SJCRH30 (cell line): ENCODE results near the gene ERICH2. TPM values are rescaled to one million over a fixed set of nuclear protein-coding genes. Genes with fewer than 3 reads are reported as not detected.

ENCODE experiments used
- DNase-seq, 2 experiments: peaks; one replicate each; pipeline ENCODE4 v3.0.0-alpha.2; 2015 to 2020
- H3K27ac ChIP-seq: fragments of 250-450 bp; sonication (Bioruptor Pico); 2 replicates; pipeline ENCODE4 v1.5.1; 2020; ENCODE audit warnings: mild to moderate bottlenecking, moderate library complexity
- H3K27me3 ChIP-seq: fragments of 250-450 bp; sonication (Bioruptor Pico); 2 replicates; pipeline ENCODE4 v1.5.1; 2020; ENCODE audit warnings: mild to moderate bottlenecking, moderate library complexity
- H3K36me3 ChIP-seq: fragments of 250-450 bp; sonication (Bioruptor Pico); 2 replicates; pipeline ENCODE4 v1.5.1; 2020; ENCODE audit warnings: mild to moderate bottlenecking, moderate library complexity
- H3K4me1 ChIP-seq: fragments of 250-450 bp; sonication (Bioruptor Pico); 2 replicates; pipeline ENCODE4 v1.5.1; 2020; ENCODE audit warnings: mild to moderate bottlenecking, moderate library complexity
- H3K4me3 ChIP-seq: fragments of 250-450 bp; sonication (Bioruptor Pico); 2 replicates; pipeline ENCODE4 v1.5.1; 2020; ENCODE audit warnings: mild to moderate bottlenecking, moderate library complexity
- H3K9me3 ChIP-seq: fragments of 250-450 bp; sonication (Bioruptor Pico); replicated peaks from 2 replicates; pipeline ENCODE4 v1.5.1; 2020; ENCODE audit warnings: mild to moderate bottlenecking, moderate library complexity
- total RNA-seq: library from RNA; depleted of rRNA; stranded (reverse); fragments of >200 nt; shearing (Covaris generic); gene quantifications from 2 replicates; pipeline ENCODE4 v1.2.3, GENCODE V29; 2014

The ERICH2 gene
- total RNA-seq, 1 experiment from 2014 or later = 2.1 TPM

DNA sequence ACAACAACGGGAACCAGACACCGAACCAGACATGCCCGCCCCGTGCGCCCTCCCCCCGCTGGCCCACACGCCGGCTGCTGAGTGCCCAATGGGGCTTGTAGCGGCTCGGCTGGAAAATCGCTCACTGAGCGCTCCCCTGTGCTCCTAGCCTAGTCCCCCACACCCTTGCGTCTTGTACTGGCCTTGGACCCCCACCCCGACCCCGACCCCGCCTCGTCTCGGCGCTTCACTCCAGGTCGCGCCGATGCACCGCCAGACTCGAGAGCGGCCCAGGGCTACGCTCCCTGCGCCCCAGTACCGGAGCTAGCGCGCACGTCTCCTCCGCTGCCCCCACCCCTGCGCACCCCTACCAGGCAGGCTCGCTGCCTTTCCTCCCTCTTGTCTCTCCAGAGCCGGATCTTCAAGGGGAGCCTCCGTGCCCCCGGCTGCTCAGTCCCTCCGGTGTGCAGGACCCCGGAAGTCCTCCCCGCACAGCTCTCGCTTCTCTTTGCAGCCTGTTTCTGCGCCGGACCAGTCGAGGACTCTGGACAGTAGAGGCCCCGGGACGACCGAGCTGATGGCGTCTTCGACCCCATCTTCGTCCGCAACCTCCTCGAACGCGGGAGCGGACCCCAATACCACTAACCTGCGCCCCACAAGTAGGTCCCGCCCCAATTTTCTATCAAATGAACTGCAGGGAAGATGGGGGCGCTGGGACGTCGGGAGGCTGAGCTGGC lies 48.0 kb downstream of the ERICH2 start:
- no peak overlapping the region; the same call in 1 of the 2 replicates for H3K27ac ChIP-seq
- peak; percentile 19 to 24 for DNase-seq
- peak overlapping the region; percentile 77 for H3K4me3 ChIP-seq
- no peaks in the 10 kb centered on the region for H3K9me3 ChIP-seq
- 0 out of 2 replicates have a peak, but pooled peaks cover 2% of the 10 kb centered on the region for H3K36me3 ChIP-seq
- no peaks in the 10 kb centered on the region for H3K4me1 ChIP-seq
- H3K27me3 ChIP-seq = no peaks in the 10 kb centered on the region

DNA sequence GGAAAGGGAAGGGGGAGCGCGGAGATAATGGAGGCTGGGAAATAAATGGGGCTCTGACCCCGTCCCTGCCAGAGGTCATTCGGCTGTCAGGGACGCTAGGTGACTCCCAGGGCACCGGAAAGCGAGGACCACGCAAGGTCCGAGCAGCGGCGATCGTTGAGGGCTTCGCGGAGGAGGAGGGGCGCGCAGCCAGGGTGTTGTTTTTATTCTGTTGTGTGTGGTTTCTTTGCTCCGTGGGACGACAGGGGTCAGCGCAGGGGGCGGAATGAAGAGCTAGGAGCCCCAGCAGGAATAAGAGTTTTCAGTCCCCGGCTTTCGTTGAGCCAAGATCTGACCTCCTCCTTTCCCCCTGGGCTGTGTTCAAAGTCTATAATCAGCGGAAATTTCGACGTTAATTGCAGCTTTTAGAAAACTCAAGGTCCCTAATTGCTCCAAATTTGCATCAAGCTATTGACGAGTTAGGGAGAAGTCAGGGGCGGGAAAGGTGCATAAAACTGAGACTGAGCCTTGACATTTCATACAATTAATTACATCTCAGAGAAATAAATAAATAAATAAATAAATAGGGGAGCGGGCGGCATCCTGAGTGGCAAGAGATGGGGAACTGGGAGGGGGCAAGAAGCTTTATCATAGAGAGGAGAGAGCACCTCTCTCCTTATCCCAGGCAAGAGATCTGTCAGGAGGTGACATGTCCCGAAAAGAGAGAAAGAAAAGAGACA lies 48.7 kb downstream of the ERICH2 start:
- Histone ChIP-seq H3K4me3 (peak overlapping the region; percentile 77), H3K27me3 (no peaks in the 10 kb centered on the region), H3K36me3 (0 out of 2 replicates have a peak, but pooled peaks cover 2% of the 10 kb centered on the region), H3K27ac (no peak overlapping the region), H3K9me3 (no peaks in the 10 kb centered on the region), H3K4me1 (no peaks in the 10 kb centered on the region)
- DNase-seq = no peak

DNA sequence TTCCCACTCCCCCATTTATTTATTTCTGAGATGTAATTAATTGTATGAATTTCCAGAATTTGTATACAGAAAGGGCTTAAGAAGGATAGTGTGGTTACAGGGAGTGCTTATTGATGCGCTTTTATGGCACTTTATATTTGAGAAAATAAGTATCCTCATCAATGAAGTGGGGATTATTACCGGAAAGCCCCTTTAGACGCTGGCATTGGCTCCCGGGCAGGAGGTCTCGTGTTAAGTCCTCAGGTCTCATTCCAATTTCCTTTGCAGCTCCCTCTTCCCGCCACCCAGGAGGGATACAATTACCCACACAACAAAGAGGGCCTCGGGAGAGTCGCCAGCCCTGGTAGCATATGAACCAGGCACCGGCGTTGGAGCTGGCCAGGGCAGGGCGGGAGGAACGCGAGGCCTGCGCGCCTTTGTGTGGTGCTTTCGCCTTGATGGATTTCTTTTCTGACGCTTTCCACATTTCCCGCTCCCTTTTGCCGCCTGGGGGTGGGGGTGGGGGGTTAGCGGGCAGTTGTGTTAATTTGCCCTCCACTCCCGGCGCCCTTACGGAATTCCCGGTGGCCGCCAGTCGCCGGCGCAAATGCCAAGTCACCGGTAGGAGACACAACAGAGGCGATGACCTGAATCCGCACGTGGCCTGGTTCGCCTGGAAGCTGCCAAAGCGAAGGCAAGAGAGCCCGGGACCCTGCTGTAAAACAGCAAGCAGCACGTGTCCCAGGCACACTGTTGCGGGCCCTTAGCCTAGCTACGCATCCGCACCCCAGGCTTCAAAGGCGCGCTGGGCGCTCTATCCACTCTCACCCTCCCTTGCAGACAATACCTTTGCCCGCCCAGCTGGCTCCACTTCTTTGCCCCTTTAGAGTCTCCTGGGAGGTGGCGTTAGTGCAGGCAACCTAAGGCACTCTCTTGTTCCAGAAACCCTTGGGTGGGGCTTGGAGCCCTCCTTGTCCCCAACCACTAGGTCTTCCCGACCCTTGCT lies 49.8 kb downstream of the ERICH2 start:
- no peaks in the 10 kb centered on the region for H3K4me1 ChIP-seq
- no peaks in the 10 kb centered on the region for H3K27me3 ChIP-seq

DNA sequence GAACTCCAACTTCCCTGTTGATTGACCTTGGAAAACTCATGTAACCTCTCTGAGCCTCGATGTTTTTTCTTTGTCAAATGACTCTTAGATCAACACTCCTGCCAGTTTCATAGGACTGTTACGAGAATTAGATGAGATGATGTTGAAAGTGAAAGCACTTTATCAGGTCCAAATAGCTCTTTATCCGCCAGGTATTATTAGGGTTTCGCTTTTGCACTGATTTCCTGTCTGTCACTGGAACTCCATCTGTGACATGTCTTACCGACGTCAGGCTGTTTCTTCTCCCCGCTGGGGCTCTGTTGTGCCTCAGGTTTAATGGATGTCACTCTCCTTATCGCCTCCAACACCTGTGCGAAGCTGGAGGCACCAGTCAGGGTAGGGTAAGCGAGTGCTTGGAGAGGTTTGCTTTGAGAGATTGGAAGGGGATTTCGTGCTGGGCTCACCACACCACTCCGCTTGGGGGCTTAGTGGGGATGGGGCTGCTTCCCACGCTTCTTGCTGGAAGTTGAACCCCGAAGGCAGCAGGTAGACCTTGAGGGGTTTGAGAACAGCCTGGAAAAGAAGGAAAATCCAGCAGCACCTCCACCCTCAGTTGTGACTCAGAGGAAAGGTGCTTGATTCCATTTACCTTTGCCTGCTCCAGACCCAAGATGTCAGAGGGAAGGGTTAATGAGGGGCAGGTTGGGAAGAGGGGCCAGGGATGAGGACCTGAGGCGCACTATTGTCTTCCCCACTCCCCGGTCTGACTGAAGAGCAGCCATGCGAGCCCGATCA lies 50.8 kb downstream of the ERICH2 start:
- H3K9me3 ChIP-seq = no peaks in the 10 kb centered on the region
- no peak for DNase-seq
- 0 out of 2 replicates have a peak, but pooled peaks cover 2% of the 10 kb centered on the region for H3K36me3 ChIP-seq
- H3K4me1 ChIP-seq = no peaks in the 10 kb centered on the region
- H3K27me3 ChIP-seq = no peaks in the 10 kb centered on the region
- H3K4me3 ChIP-seq = no peak overlapping the region
- H3K27ac ChIP-seq = no peak overlapping the region

More for the DNA sequence above, 49.8 kb downstream of the ERICH2 start:
- Histone ChIP-seq H3K36me3 (0 out of 2 replicates have a peak, but pooled peaks cover 2% of the 10 kb centered on the region), H3K27ac (no peak overlapping the region), H3K4me3 (no peak overlapping the region), H3K9me3 (no peaks in the 10 kb centered on the region)
- DNase-seq = no peak

DNA sequence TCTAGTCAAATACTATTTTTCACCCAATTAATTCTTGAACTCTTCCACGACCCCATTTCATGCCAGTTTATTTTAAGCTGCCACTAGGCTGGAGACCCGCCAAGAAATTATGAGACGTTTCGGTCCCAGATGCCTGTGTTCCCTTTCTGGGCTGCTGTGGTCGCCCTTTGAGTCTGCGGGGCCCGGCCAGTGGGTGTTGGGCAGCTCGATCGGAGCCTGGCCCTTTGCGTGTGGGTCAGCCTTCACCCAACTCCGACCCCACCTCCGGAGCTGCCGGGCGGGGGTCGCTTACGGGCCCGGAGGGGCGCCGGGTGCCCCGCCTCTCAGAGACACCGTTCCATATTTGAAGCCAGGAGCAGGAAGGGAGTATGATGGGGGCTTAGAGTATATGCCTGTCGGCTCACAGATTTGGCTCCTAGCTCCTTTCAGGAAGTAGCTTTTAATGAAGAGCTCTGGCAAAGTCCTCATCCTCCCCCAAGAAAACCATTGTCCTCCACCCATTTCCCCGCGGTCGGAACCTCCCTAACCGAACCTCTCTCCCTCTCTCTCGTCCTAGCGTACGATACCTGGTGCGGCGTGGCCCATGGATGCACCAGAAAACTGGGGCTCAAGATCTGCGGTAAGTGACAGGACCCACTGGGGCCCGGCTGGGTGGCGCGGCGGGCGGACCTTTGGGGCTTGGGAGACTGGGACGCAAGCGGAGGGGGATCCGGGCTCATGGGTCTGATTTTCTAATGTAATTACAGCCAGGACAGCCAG lies 51.5 kb downstream of the ERICH2 start:
- H3K9me3 ChIP-seq = no peaks in the 10 kb centered on the region
- 0 out of 2 replicates have a peak, but pooled peaks cover 2% of the 10 kb centered on the region for H3K36me3 ChIP-seq
- DNase-seq = no peak
- H3K27ac ChIP-seq = no peak overlapping the region
- H3K4me1 ChIP-seq = no peaks in the 10 kb centered on the region
- no peaks in the 10 kb centered on the region for H3K27me3 ChIP-seq
- no peak overlapping the region for H3K4me3 ChIP-seq

DNA sequence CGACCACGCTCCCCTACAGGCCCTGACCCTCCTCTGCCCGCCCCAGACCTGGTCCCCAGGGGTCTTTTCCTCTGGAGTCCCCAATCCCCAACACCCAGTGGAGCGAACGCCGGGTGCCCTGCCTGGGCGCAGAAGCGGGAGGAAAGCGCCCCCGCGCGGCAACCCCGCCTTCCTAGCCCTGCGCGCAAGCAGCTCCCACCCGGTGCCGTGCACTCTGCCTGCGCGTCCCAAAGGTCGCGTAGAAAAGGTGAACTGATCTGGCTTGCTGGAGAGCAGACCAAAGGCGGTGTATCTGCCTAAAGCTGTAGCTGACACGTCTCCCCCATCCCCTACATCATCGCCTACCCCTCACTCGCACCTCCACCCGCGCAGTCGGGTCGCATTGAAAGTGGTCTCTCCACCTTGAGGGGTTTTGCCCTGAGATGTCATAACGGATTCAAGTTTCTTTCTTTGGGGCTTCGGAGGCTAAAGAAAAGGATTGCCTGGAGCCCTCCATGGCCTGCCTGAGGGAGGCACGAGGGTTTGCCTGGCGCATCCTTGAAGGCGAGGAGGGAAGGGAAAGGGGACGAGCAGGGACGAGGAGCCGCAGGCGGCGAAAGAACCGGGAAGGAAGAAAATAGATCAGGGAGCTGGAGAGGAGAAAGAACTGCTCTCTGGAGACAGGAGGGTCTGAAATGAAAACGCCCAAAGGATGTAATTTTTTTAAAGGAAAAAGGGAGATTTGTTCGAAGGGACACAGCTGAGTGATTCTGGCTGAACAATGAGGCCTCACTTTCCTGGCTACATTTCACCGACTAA lies 52.3 kb downstream of the ERICH2 start:
- no peak for DNase-seq
- Histone ChIP-seq H3K27me3 (no peaks in the 10 kb centered on the region), H3K9me3 (no peaks in the 10 kb centered on the region), H3K36me3 (0 out of 2 replicates have a peak, but pooled peaks cover 2% of the 10 kb centered on the region), H3K27ac (no peak overlapping the region), H3K4me1 (no peaks in the 10 kb centered on the region), H3K4me3 (no peak overlapping the region)

DNA sequence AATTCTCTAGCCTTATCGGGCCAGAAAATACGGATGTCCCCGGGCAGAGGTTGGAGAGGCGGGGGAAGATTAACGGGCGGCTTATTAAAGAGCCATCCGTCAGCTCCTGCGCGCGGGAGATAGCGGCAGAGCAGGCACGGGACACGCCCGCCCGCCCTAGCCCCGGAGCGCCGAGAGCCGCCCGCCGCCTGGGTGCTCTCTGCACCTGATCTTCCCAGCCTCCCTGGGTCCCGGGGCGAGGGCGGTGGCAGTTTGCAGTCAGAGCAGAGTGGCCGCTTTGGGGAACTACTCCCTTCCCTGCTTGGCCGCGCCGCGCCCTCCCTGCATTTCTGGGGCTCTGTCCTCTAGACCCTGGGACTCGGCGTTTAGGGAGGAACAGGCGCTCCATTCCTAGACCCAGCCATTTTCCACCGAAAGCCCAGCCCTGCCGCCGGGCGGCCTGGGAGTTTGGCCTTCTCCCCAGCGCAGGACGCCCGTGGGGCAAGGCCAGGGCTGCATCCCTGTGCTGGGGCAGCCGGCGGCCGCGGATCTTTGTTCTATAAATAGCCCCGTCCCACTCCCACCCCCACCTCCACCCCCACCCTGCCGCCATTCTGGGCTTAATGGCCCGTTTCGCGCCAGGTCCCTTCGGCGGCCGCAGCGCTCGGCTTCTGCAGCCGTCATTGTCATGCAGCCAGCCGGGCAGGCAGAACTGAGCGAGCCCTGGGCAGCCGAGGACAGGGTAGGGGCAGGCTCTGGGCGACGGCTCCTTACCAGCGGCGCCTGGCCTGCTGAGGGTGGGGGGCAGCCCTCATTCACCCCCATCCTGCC lies 53.1 kb downstream of the ERICH2 start:
- DNase-seq = no peak
- Histone ChIP-seq H3K4me3 (no peak overlapping the region), H3K27ac (no peak overlapping the region), H3K9me3 (no peaks in the 10 kb centered on the region), H3K4me1 (no peaks in the 10 kb centered on the region), H3K27me3 (no peaks in the 10 kb centered on the region), H3K36me3 (0 out of 2 replicates have a peak, but pooled peaks cover 2% of the 10 kb centered on the region)

DNA sequence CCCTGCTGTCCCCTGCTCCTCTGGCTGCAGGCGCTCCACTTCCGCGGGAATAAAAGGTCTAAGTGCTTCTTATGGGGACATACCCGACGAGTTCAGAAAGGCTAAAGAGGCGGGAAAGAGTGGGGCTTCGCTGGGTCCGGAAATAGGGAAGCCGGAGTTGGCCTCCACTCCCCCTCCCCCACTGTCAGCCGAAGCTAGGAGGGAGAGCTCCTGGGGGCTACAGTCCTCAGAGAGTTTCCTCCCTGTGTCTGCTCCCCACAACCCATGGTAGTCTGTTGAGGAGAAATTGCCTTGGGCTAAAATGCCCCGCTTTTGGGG lies 53.7 kb downstream of the ERICH2 start:
- Histone ChIP-seq H3K4me3 (no peak overlapping the region), H3K9me3 (no peaks in the 10 kb centered on the region), H3K4me1 (no peaks in the 10 kb centered on the region), H3K27ac (no peak overlapping the region), H3K27me3 (no peaks in the 10 kb centered on the region), H3K36me3 (0 out of 2 replicates have a peak, but pooled peaks cover 2% of the 10 kb centered on the region)
- no peak for DNase-seq

DNA sequence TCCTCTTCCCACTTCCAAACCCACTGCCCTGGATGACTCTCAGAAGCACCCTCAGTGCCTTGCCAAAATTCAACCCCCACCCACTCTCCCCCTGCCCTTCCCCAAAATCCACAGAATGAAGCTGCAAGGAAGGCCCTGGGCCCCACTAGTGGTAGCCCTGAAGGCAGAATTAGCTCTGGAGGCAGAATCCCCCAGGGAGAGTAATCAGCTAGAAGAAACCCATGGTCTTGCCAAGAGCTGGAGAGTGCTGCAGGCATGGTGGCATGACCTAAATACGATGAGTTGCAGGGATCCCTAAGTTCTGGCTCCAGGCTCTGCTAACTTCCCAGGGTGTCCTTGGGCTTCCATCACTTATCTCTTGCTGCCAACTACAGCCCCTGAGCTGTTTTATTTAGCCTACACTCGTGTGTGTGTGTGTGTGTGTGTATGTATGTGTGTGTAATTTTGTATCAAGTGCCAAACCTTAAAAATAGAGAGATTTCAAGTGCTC lies 54.4 kb downstream of the ERICH2 start:
- H3K9me3 ChIP-seq = no peaks in the 10 kb centered on the region
- H3K36me3 ChIP-seq = 0 out of 2 replicates have a peak, but pooled peaks cover 2% of the 10 kb centered on the region
- H3K4me3 ChIP-seq = no peak overlapping the region
- H3K4me1 ChIP-seq = no peaks in the 10 kb centered on the region
- no peaks in the 10 kb centered on the region for H3K27me3 ChIP-seq
- no peak overlapping the region for H3K27ac ChIP-seq
- no peak for DNase-seq

DNA sequence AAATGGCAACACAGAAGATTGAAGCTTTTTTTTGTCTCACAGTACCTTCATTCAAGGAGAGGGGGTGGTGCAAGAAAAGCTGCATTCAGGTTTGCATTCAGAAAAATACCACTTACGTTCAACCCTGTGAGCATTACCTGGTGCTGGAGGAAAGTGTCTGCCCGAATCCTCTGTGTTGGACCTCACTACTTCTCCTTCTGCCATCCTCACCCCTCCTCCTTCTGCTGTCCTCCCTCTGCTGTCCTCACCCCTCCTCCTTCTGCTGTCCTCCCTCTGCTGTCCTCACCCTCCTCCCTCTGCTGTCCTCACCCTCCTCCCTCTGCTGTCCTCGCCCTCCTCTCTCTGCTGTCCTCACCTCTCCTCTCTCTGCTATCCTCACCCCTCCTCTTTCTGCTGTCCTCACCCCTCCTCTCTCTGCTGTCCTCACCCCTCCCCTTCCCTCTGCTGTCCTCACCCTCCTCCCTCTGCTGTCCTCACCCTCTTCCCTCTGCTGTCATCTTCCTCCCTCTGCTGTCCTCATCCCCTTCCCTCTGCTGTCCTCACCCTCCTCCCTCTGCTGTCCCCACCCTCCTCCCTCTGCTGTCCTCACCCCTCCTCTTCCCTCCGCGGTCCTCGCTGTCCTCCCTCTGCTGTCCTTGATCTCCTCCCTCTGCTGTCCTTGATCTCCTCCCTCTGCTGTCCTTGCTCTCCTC lies 57.8 kb downstream of the ERICH2 start:
- no peak for DNase-seq
- Histone ChIP-seq H3K4me1 (no peaks in the 10 kb centered on the region), H3K4me3 (no peak overlapping the region), H3K27ac (no peak overlapping the region), H3K36me3 (peaks cover 2% of the 10 kb centered on the region; the same call in 1 of the 2 replicates), H3K9me3 (no peaks in the 10 kb centered on the region), H3K27me3 (no peaks in the 10 kb centered on the region)

DNA sequence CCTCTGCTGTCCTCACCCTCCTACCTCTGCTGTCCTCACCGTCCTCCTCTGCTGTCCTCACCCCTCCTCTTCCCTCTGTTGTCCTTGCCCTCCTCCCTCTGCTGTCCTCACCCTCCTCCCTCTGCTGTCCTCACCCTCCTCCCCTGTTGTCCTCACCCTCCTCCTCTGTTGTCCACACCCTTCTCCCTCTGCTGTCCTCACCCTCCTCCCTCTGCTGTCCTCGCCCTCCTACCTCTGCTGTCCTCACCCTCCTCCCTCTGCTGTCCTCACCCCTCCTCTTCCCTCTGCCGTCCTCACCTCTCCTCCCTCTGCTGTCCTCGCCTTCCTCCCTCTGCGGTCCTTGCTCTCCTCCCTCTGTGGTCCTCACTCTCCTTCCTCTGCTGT lies 58.3 kb downstream of the ERICH2 start:
- Histone ChIP-seq H3K9me3 (no peaks in the 10 kb centered on the region), H3K27ac (no peak overlapping the region), H3K36me3 (peaks cover 4% of the 10 kb centered on the region; the same call in 1 of the 2 replicates), H3K4me3 (no peak overlapping the region), H3K4me1 (no peaks in the 10 kb centered on the region), H3K27me3 (no peaks in the 10 kb centered on the region)
- DNase-seq = no peak

DNA sequence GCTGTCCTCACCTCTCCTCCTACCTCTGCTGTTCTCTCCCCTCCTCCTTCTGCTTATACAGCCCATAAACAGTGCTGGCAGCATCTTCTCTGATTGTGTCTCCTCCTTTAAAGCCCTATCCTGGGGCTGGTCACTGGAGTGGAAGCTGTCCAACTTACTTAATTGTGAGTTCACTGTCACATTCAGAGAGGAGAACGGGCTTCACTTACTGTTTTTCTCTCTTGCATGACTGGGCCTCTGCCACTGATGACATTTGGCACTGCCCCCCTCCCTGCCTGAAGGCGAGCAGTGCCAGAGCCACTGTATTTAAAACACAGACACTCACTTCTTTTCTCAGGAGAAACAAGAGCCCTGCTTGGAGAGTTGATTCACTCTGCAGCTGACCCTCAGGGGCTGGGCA lies 58.9 kb downstream of the ERICH2 start:
- Histone ChIP-seq H3K4me1 (no peaks in the 10 kb centered on the region), H3K27me3 (no peaks in the 10 kb centered on the region), H3K36me3 (peaks cover 4% of the 10 kb centered on the region; the same call in 1 of the 2 replicates), H3K4me3 (no peak overlapping the region), H3K27ac (no peak overlapping the region), H3K9me3 (no peaks in the 10 kb centered on the region)
- DNase-seq = no peak
